ENCODE results near the gene TSGA10IP. TPM values are rescaled to one million over a fixed set of nuclear protein-coding genes. Genes with fewer than 3 reads are reported as not detected.

Gene TSGA10IP
- total RNA-seq, 6 donors from 2014 or later = 0.17 to 0.92 TPM; not detected in 4

DNA sequence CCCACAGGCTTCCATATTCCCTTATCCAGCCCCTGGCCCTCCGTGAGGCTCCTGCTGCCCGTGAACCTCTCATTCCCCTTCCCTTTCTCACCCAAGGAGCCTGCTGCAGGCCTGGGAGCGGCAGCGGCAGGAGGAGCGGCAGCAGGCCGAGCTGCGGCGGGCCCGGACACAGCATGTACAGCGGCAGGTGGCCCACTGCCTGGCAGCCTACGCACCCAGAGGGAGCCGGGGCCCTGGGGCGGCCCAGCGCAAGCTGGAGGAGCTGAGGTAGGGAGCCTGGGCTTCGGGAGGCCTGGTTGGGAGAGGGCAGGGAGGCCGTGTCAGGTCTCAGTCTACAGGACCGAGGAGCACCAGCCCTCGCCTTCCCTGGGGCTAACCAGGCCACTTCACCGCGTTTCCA lies 8.2 kb downstream of the TSGA10IP start:
- H3K27me3 ChIP-seq = no peaks in the 10 kb centered on the region
- H3K36me3 ChIP-seq = no peaks in the 10 kb centered on the region
- ATAC-seq (ENCODE audit: low FRiP score in 2 of 2) (peak in 1 of 2 donors; percentile 32), DNase-seq (no peak)
- H3K27ac ChIP-seq = no peak overlapping the region
- no peaks in the 10 kb centered on the region for H3K4me1 ChIP-seq
- no peak overlapping the region for H3K4me3 ChIP-seq
- no peaks in the 10 kb centered on the region for H3K9me3 ChIP-seq
- 89 to 93% methylated on average over 16 to 18 of the region's 20 CpGs for WGBS, 2 donors
- TF ChIP-seq EP300 (IDR thresholded peaks at IDR 0.05) = no peak
- no peak for TF ChIP-seq POLR2AphosphoS5 (IDR thresholded peaks at IDR 0.05)
- TF ChIP-seq, protein P1, sequence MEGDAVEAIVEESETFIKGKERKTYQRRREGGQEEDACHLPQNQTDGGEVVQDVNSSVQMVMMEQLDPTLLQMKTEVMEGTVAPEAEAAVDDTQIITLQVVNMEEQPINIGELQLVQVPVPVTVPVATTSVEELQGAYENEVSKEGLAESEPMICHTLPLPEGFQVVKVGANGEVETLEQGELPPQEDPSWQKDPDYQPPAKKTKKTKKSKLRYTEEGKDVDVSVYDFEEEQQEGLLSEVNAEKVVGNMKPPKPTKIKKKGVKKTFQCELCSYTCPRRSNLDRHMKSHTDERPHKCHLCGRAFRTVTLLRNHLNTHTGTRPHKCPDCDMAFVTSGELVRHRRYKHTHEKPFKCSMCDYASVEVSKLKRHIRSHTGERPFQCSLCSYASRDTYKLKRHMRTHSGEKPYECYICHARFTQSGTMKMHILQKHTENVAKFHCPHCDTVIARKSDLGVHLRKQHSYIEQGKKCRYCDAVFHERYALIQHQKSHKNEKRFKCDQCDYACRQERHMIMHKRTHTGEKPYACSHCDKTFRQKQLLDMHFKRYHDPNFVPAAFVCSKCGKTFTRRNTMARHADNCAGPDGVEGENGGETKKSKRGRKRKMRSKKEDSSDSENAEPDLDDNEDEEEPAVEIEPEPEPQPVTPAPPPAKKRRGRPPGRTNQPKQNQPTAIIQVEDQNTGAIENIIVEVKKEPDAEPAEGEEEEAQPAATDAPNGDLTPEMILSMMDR (IDR thresholded peaks at IDR 0.05) = no peak
- TF ChIP-seq POLR2A (IDR thresholded peaks at IDR 0.05) = no peak

DNA sequence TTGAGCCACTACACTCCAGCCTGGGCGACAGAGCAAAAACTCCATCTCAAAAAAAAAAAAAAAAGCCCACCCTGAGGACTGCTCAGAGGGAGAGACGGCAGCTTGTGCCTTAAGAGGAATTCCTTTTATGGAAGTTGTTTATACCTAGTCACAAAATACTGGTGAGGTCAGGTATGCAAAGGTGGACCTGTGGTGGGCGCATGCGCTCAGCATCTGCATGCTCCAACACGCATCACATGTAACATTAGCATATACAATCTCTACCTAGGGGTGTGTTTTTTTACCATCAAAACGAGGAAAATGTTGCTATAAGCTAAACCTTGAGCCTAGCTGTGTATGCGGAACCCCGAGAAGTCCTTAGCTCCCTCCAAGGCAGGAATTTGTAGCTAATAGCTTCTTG lies 9.5 kb downstream of the TSGA10IP start:
- DNase-seq = no peak
- no peak for TF ChIP-seq EP300 (IDR thresholded peaks at IDR 0.05)
- TF ChIP-seq POLR2A (IDR thresholded peaks at IDR 0.05) = no peak
- TF ChIP-seq POLR2AphosphoS5 (IDR thresholded peaks at IDR 0.05) = no peak
- TF ChIP-seq, protein P1 (IDR thresholded peaks at IDR 0.05) = no peak
- Histone ChIP-seq H3K27me3 (no peaks in the 10 kb centered on the region), H3K9me3 (no peaks in the 10 kb centered on the region), H3K4me1 (no peaks in the 10 kb centered on the region), H3K36me3 (no peaks in the 10 kb centered on the region), H3K27ac (no peak overlapping the region), H3K4me3 (no peak overlapping the region)
- WGBS, 2 donors = 77 to 85% methylated on average over 8 of the region's 8 CpGs
- no peak for ATAC-seq (ENCODE audit: low FRiP score in 2 of 2)

DNA sequence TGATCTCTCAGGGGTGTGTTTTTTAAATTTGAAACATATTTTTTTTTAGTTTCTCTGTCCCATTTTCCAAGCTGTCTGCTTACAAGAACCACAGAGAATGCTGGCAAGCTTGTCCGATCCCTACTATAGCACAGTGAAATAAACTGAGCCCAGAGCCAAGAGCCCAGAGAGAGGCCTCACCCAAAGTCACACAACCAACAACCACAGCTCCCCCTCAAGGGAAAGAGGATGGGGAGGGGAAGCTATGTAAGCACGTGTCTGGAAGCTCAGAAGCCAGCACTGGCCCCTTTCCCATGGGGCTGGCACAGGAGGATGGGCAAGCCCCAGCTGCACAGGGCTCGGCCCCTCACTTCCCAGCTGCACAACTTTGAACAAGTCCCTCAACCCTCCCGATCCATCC lies 13.0 kb downstream of the TSGA10IP start:
- no peaks in the 10 kb centered on the region for H3K9me3 ChIP-seq
- H3K4me3 ChIP-seq = no peak overlapping the region
- DNase-seq (no peak), ATAC-seq (ENCODE audit: low FRiP score in 2 of 2) (no peak)
- no peak for TF ChIP-seq EP300 (IDR thresholded peaks at IDR 0.05)
- TF ChIP-seq POLR2AphosphoS5 (IDR thresholded peaks at IDR 0.05) = no peak
- TF ChIP-seq, protein P1 (IDR thresholded peaks at IDR 0.05) = no peak
- no peak for TF ChIP-seq POLR2A (IDR thresholded peaks at IDR 0.05)
- no peaks in the 10 kb centered on the region for H3K36me3 ChIP-seq
- no peaks in the 10 kb centered on the region for H3K27me3 ChIP-seq
- H3K27ac ChIP-seq = no peak overlapping the region
- peaks cover 13 to 23% (median 17%) of the 10 kb centered on the region in 4 donors for H3K4me1 ChIP-seq
- WGBS, 2 donors = 71% methylated on average over 4 of the region's 4 CpGs

DNA sequence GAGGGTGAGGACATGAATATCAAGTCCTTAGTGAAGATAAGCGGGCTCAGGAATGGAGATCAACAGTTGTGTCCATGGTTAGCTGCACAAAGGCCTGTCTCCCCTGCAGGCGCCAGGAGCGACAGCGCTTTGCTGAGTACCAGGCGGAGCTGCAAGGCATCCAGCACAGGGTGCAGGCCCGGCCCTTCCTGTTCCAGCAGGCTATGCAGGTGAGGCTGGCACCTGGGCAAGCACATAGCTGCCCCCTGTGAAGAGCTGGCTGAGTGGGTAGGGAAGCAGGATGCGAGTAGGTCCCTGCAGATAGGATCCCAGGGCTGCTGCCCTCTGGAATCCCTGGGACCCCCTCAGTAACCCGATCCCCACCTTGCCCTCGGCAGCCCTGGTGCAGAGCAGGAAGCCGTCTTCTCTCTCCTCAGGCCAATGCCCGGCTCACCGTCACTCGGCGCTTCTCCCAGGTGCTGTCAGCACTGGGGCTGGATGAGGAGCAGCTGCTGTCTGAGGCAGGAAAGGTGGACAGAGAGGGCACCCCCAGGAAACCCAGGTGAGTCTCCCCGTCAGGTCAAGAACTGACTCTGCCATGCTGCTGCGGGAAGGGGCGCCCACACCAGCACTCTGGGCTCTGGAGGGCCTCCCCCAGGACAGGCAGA lies 13.6 kb downstream of the TSGA10IP start:
- whole genome bisulfite sequencing, 2 donors = 79 to 82% methylated on average over 17 of the region's 17 CpGs
- Histone ChIP-seq H3K36me3 (peaks cover 0 to 3% (median 1%) of the 10 kb centered on the region in 4 donors), H3K27ac (no peak overlapping the region), H3K9me3 (no peaks in the 10 kb centered on the region), H3K4me3 (no peak overlapping the region), H3K4me1 (peaks cover 19 to 29% (median 23%) of the 10 kb centered on the region in 4 donors), H3K27me3 (no peaks in the 10 kb centered on the region)
- DNase-seq (no peak), ATAC-seq (ENCODE audit: low FRiP score in 2 of 2) (no peak)
- TF ChIP-seq EP300 (IDR thresholded peaks at IDR 0.05) (no peak), POLR2AphosphoS5 (IDR thresholded peaks at IDR 0.05) (no peak), POLR2A (IDR thresholded peaks at IDR 0.05) (no peak)
- TF ChIP-seq, protein P1 (IDR thresholded peaks at IDR 0.05) = no peak

DNA sequence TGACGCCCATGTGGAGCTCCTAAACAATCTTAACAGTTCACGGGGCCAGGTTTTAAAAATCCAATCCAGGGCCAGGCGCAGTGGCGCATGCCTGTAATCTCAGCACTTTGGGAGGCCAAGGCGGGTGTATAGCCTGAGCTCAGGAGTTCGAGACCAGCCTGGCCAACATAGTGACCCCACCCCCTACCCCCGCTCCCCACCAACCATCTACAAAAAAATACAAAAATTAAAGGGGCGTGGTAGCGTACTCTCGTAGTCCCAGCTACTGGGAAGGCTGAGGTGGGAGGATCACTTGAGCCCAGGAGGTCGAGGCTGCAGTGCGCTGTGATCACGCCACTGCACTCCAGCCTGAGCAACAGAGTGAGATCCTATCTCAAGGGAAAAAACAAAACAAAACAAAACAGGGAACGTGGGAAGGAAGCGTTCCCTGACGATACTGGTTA lies 15.6 kb downstream of the TSGA10IP start:
- peak overlapping the region; percentile 89 to 95 (median 92) for H3K27ac ChIP-seq
- H3K27me3 ChIP-seq = no peaks in the 10 kb centered on the region
- ATAC-seq (ENCODE audit: low FRiP score in 2 of 2) (no peak), DNase-seq (no peak)
- TF ChIP-seq, protein P1 (IDR thresholded peaks at IDR 0.05) = peak in 1 of 6 experiments; percentile 1
- no peak for TF ChIP-seq POLR2A (IDR thresholded peaks at IDR 0.05)
- 52 to 57% methylated on average over 16 of the region's 16 CpGs for WGBS, 2 donors
- H3K4me1 ChIP-seq = peaks cover 20 to 37% (median 24%) of the 10 kb centered on the region in 4 donors
- peak overlapping the region; percentile 47 to 95 (median 85) for H3K4me3 ChIP-seq
- H3K36me3 ChIP-seq = peaks cover 14 to 23% (median 19%) of the 10 kb centered on the region in 4 donors
- H3K9me3 ChIP-seq = no peaks in the 10 kb centered on the region

Measured in upper lobe of left lung (tissue), 6 donors.